A549 (cell line): ENCODE data around the gene TRIM28. TPM values are rescaled to one million over a fixed set of nuclear protein-coding genes. Genes with fewer than 3 reads are reported as not detected.

Experiments used
- ATAC-seq, 2 experiments: fragments of 200-7000 bp in 1 of 2; fragments of >200 bp in 1 of 2; cut with Nextera tagmentation in 1 of 2; cut with Tn5 transposase in 1 of 2; 3 replicates each; pipeline versions ENCODE4 v1.8.0 to v1.9.1; 2018 to 2020; ENCODE audit warnings: mild to moderate bottlenecking in 1 of 2, moderate library complexity in 1 of 2
- CTCF ChIA-PET: fragments of 300-600 bp; sonication (Branson Sonifier 250); formaldehyde crosslinking; extraction: SDS; loops from one replicate; lab custom pipeline; 2021; ENCODE audit warnings: antibody characterized with exemption, inconsistent platforms; lab: Yijun Ruan, JAX
- POLR2A ChIA-PET: fragments of 350-600 bp; formaldehyde crosslinking; extraction: SDS; loops from one replicate; lab custom pipeline; 2021; ENCODE audit warnings: antibody characterized with exemption, inconsistent platforms; lab: Yijun Ruan, JAX
- DNase-seq, 2 experiments: peaks; one replicate each; pipeline versions ENCODE4 v3.0.0 to v3.0.0-alpha.2; 2011 to 2016; ENCODE audit warnings: low read depth in 1 of 2, low spot score in 1 of 2
- FAIRE-seq: peaks from 2 replicates; lab custom pipeline; 2011; peaks lifted over from hg19 to GRCh38; lab: Jason Lieb, UNC
- H3K27ac ChIP-seq, 2 experiments: fragments of >200 bp; sonication (Bioruptor Twin); formaldehyde crosslinking; 3 replicates each; pipeline ENCODE4 v1.5.1; 2016 to 2017
- H3K4me1 ChIP-seq: fragments of >200 bp; sonication (Bioruptor Twin); formaldehyde crosslinking; 3 replicates; pipeline ENCODE4 v1.6.1; 2016
- H3K4me2 ChIP-seq: fragments of >200 bp; sonication (Bioruptor Twin); formaldehyde crosslinking; 3 replicates; pipeline ENCODE4 v1.6.1; 2016
- H3K4me3 ChIP-seq: fragments of >200 bp; sonication (Bioruptor Twin); formaldehyde crosslinking; 3 replicates; pipeline ENCODE4 v1.5.1; 2016
- H3K9me3 ChIP-seq: fragments of >200 bp; sonication (Bioruptor Twin); formaldehyde crosslinking; 3 replicates; pipeline ENCODE4 v1.6.1; 2016
- CHD2 ChIP-seq: fragments of 150-350 bp; IDR thresholded peaks from 2 replicates; pipeline ENCODE4 v1.6.1; 2014; ENCODE audit warnings: low read length; ENCODE audit not compliant: partially characterized antibody
- EHF ChIP-seq: fragments of 250-450 bp; sonication (Bioruptor Pico); IDR thresholded peaks from 2 replicates; pipeline ENCODE4 v1.5.0; 2020; ENCODE audit warnings: mild to moderate bottlenecking
- EHMT2 ChIP-seq: fragments of 200-600 bp; sonication (generic); IDR thresholded peaks from 2 replicates; pipeline ENCODE4 v1.6.1; 2016; ENCODE audit warnings: antibody characterized with exemption, low read depth, mild to moderate bottlenecking, moderate library complexity
- ESRRA ChIP-seq: fragments of 150-350 bp; IDR thresholded peaks from 2 replicates; pipeline ENCODE4 v1.6.1; 2014; ENCODE audit warnings: mild to moderate bottlenecking, low read length, borderline replicate concordance
- FOSB ChIP-seq: fragments of 250-450 bp; sonication (Bioruptor Pico); IDR thresholded peaks from 2 replicates; pipeline ENCODE4 v1.5.0; 2020; ENCODE audit warnings: mild to moderate bottlenecking, moderate library complexity
- HDAC2 ChIP-seq: fragments of 200-600 bp; sonication (generic); IDR thresholded peaks from 2 replicates; pipeline ENCODE4 v1.6.1; 2016
- JUN ChIP-seq, 2 experiments: fragments of >200 bp; sonication (Bioruptor Twin); formaldehyde crosslinking; IDR thresholded peaks; 2 replicates in 1 of 2; 3 replicates in 1 of 2; pipeline ENCODE4 v1.6.1; 2016 to 2017
- KDM1A ChIP-seq: fragments of 200-600 bp; sonication (generic); IDR thresholded peaks from 2 replicates; pipeline ENCODE4 v1.6.1; 2016; ENCODE audit warnings: low read depth, mild to moderate bottlenecking
- KDM5A ChIP-seq: fragments of 200-600 bp; sonication (generic); IDR thresholded peaks from 2 replicates; pipeline ENCODE4 v1.6.1; 2016; ENCODE audit warnings: antibody characterized with exemption, mild to moderate bottlenecking
- MAZ ChIP-seq: fragments of 150-350 bp; IDR thresholded peaks from 2 replicates; pipeline ENCODE4 v1.6.1; 2014; ENCODE audit warnings: antibody characterized with exemption, low read depth, low read length, borderline replicate concordance
- NPAS2 ChIP-seq: fragments of 250-450 bp; sonication (Bioruptor Pico); IDR thresholded peaks from 2 replicates; pipeline ENCODE4 v1.8.0; 2022; ENCODE audit warnings: mild to moderate bottlenecking, moderate library complexity, borderline replicate concordance
- PHF8 ChIP-seq: fragments of 200-600 bp; sonication (generic); IDR thresholded peaks from 2 replicates; pipeline ENCODE4 v1.6.1; 2016; ENCODE audit warnings: low read depth, mild to moderate bottlenecking, antibody characterized with exemption, moderate library complexity, borderline replicate concordance
- RAD21 ChIP-seq, 2 experiments: fragments of >200 bp in 1 of 2; sonication (Bioruptor Twin) in 1 of 2; formaldehyde crosslinking in 1 of 2; IDR thresholded peaks in 1 of 2; conservative IDR thresholded peaks in 1 of 2; 2 replicates in 1 of 2; 3 replicates in 1 of 2; pipeline ENCODE4 v1.6.1; 2012 to 2018; ENCODE audit warnings: inconsistent platforms in 1 of 2
- SMC3 ChIP-seq: fragments of >200 bp; sonication (Bioruptor Twin); formaldehyde crosslinking; IDR thresholded peaks from 3 replicates; pipeline ENCODE4 v1.6.1; 2018; ENCODE audit warnings: inconsistent platforms
- ZNF302 ChIP-seq: fragments of 250-450 bp; sonication (Bioruptor Pico); IDR thresholded peaks from 2 replicates; pipeline ENCODE4 v1.9.0; 2021; ENCODE audit warnings: inconsistent platforms, mild to moderate bottlenecking, moderate library complexity
- WGBS: methylation state at CpG from one replicate; pipeline ENCODE4 v1.1.6; 2017; ENCODE audit errors: missing lambda C conversion rate; 5-methylcytosine and 5-hydroxymethylcytosine counted together
- polyA plus RNA-seq, 4 experiments: library from polyadenylated mRNA; depleted of rRNA in 3 of 4; stranded (reverse); fragments of >200 nt; fragmentation: RNase III in 1 of 4; extraction: RNeasy Plus Mini Kit Qiagen cat#74134 plus additional on column Dnase treatment in 1 of 4; gene quantifications; 2 replicates in 3 of 4; 3 replicates in 1 of 4; pipeline ENCODE4 v1.2.3, GENCODE V29; 2011 to 2017
- TF ChIP-seq, protein P1 (sequence below): fragments of >200 bp; sonication (Bioruptor Twin); formaldehyde crosslinking; IDR thresholded peaks from 3 replicates; pipeline ENCODE4 v1.5.1; 2016
- TF ChIP-seq, protein P2 (sequence below): IDR thresholded peaks from 2 replicates; pipeline ENCODE4 v1.6.1; 2012
- TF ChIP-seq, protein P3 (sequence below): IDR thresholded peaks from 2 replicates; pipeline ENCODE4 v1.6.1; 2012
- TF ChIP-seq, protein P4 (sequence below): fragments of 450-650 bp; IDR thresholded peaks from 2 replicates; pipeline ENCODE4 v1.6.1; 2014; ENCODE audit warnings: antibody characterized with exemption
- TF ChIP-seq, protein P5 (sequence below): fragments of 250-450 bp; sonication (Bioruptor Pico); IDR thresholded peaks from 2 replicates; pipeline ENCODE4 v1.5.0; 2021; ENCODE audit warnings: mild to moderate bottlenecking, moderate library complexity, borderline replicate concordance
- TF ChIP-seq, protein P6 (sequence below): IDR thresholded peaks from 2 replicates; pipeline ENCODE4 v1.6.1; 2012; ENCODE audit warnings: low read depth, borderline replicate concordance

TRIM28 gene
- polyA plus RNA-seq, 2 of the 4 experiments (the other 2 are of a cell fraction) = 576 to 656 TPM

DNA sequence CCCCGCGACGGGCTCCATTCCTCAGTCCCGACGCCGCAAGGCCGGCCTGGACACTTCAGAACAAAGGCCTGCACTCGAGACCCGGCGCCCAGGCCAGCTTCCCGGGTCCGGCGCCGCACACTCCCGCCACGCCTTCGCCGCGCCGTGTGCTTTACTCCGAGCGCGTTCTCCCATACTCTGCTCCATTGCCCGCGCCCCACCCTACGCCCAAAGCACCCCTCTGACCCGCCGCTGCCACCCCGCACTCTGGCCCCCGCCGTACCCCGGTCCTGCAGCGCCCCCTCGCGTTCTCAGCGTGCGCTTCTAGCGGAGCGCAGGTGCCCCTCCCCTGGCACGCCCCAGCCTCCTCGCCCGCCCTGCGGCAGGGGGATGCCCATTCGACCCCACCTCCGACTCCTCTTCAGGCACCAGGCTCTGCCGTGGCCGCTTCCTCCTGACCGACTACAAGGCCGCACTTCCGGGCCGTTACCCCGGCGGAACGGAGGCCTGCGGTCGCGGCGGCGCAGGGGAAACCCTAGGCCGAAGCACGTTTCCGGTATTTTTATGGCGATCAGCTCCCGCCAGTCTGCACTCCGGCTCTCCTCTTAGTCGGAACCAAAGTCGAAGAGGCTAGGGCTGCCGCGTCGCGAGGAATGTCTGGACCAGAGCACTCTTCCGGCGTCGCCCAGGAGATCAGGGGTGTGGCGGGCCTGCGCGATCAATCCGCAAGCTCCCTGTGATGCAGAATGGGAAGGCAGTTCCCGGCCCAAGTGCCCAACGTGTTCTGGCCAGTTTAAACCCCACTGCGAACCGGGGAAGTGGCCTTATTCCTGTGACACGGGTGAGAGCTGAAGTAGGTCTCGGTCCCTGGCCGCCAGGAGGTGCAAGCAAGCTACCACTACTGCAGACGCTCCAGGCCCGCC is 24.3 kb upstream of the TRIM28 start, which contains the start of gene ZBTB45 (continued):
- TF ChIP-seq, protein P1, sequence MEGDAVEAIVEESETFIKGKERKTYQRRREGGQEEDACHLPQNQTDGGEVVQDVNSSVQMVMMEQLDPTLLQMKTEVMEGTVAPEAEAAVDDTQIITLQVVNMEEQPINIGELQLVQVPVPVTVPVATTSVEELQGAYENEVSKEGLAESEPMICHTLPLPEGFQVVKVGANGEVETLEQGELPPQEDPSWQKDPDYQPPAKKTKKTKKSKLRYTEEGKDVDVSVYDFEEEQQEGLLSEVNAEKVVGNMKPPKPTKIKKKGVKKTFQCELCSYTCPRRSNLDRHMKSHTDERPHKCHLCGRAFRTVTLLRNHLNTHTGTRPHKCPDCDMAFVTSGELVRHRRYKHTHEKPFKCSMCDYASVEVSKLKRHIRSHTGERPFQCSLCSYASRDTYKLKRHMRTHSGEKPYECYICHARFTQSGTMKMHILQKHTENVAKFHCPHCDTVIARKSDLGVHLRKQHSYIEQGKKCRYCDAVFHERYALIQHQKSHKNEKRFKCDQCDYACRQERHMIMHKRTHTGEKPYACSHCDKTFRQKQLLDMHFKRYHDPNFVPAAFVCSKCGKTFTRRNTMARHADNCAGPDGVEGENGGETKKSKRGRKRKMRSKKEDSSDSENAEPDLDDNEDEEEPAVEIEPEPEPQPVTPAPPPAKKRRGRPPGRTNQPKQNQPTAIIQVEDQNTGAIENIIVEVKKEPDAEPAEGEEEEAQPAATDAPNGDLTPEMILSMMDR = peak; percentile 77
- TF ChIP-seq KDM5A = peak; percentile 98
- TF ChIP-seq, protein P2, sequence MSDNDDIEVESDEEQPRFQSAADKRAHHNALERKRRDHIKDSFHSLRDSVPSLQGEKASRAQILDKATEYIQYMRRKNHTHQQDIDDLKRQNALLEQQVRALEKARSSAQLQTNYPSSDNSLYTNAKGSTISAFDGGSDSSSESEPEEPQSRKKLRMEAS = peak; percentile 98
- TF ChIP-seq, protein P3, sequence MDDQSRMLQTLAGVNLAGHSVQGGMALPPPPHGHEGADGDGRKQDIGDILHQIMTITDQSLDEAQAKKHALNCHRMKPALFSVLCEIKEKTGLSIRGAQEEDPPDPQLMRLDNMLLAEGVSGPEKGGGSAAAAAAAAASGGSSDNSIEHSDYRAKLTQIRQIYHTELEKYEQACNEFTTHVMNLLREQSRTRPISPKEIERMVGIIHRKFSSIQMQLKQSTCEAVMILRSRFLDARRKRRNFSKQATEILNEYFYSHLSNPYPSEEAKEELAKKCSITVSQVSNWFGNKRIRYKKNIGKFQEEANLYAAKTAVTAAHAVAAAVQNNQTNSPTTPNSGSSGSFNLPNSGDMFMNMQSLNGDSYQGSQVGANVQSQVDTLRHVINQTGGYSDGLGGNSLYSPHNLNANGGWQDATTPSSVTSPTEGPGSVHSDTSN = peak; percentile 75
- TF ChIP-seq HDAC2 = no peak; the same call in 1 of the 2 replicates
- no peak for TF ChIP-seq ZNF302 (CRISPR knock-in tag)
- TF ChIP-seq PHF8 = peak; percentile 80
- TF ChIP-seq EHMT2 = no peak
- TF ChIP-seq EHF (CRISPR knock-in tag) = peak; percentile 77; the same call in 1 of the 2 replicates
- TF ChIP-seq ESRRA = peak; percentile 42; the same call in 1 of the 2 replicates
- no peak for TF ChIP-seq NPAS2 (CRISPR knock-in tag)
- peak; percentile 92 for TF ChIP-seq MAZ
- TF ChIP-seq SMC3 = peak; percentile 72
- no peak for TF ChIP-seq KDM1A
- TF ChIP-seq CHD2 = peak; percentile 41
- peak; percentile 95 to 99 for TF ChIP-seq JUN (IDR thresholded peaks at IDR 0.05)
- TF ChIP-seq, protein P4, sequence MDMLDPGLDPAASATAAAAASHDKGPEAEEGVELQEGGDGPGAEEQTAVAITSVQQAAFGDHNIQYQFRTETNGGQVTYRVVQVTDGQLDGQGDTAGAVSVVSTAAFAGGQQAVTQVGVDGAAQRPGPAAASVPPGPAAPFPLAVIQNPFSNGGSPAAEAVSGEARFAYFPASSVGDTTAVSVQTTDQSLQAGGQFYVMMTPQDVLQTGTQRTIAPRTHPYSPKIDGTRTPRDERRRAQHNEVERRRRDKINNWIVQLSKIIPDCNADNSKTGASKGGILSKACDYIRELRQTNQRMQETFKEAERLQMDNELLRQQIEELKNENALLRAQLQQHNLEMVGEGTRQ = no peak
- TF ChIP-seq, protein P5, sequence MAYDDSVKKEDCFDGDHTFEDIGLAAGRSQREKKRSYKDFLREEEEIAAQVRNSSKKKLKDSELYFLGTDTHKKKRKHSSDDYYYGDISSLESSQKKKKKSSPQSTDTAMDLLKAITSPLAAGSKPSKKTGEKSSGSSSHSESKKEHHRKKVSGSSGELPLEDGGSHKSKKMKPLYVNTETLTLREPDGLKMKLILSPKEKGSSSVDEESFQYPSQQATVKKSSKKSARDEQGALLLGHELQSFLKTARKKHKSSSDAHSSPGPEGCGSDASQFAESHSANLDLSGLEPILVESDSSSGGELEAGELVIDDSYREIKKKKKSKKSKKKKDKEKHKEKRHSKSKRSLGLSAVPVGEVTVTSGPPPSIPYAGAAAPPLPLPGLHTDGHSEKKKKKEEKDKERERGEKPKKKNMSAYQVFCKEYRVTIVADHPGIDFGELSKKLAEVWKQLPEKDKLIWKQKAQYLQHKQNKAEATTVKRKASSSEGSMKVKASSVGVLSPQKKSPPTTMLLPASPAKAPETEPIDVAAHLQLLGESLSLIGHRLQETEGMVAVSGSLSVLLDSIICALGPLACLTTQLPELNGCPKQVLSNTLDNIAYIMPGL = peak; percentile 93
- no peak for TF ChIP-seq FOSB (CRISPR knock-in tag)
- TF ChIP-seq, protein P6, sequence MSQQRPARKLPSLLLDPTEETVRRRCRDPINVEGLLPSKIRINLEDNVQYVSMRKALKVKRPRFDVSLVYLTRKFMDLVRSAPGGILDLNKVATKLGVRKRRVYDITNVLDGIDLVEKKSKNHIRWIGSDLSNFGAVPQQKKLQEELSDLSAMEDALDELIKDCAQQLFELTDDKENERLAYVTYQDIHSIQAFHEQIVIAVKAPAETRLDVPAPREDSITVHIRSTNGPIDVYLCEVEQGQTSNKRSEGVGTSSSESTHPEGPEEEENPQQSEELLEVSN = peak; percentile 86

DNA sequence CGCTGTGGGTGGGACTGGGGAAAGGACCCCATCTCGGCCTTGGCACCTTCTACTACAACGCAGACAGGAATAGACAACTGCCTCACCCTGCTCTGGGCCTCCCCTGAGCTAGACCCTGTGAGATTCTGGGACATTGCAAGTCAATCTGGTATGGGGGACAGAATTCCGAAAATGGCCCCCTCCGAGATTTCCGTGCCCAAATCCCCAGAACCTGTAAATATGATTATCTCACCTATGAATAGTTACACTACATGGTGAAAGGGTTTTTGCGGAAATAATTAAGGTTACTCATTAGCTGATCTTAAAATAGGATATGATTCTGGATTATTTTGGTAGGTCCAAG is 23.6 kb upstream of the TRIM28 start:
- Histone ChIP-seq H3K9me3 (no peaks in the 10 kb centered on the region), H3K27ac (peak overlapping the region; percentile 86 to 92), H3K4me2 (peak overlapping the region; percentile 98), H3K4me3 (peak overlapping the region; percentile 65), H3K4me1 (peaks cover 14% of the 10 kb centered on the region)
- WGBS = 22% methylated on average over 6 of the region's 7 CpGs
- no peak for FAIRE-seq
- POLR2A ChIA-PET = interaction anchor here (0.5 to 5.7 kb wide), 26 partner anchors 9 to 768 kb away, joined by 3 to 184 read pairs (median 6); partner anchors contain the start of genes CHMP2A, ERVK3-1, MZF1 and SLC27A5
- CTCF ChIA-PET = interaction anchor here (0.7 to 8.6 kb wide), 54 partner anchors 9 to 1131 kb away, joined by 3 to 222 read pairs (median 6); partner anchors contain the start of genes CHMP2A, SLC27A5, TRIM28 and UBE2M
- DNase-seq = no peak
- TF ChIP-seq KDM1A (no peak), RAD21 (conservative IDR thresholded peaks at IDR 0.05 in 1 of 2, IDR thresholded peaks at IDR 0.05 in 1 of 2) (0 out of 5 replicates have a peak, but pooled peaks of 1 of the 2 experiments have one; percentile 6), EHF (CRISPR knock-in tag) (0 out of 2 replicates have a peak, but pooled peaks have one; percentile 64)
- ATAC-seq = no peak
